ENCODE results near the gene ADAMTS13. TPM values are rescaled to one million over a fixed set of nuclear protein-coding genes. Genes with fewer than 3 reads are reported as not detected.
"Not testable (repeated sequence)": the region's sequence is repeated elsewhere in the genome, so short reads cannot be mapped to it uniquely, and the experiment has no call there.

ADAMTS13 gene
- polyA plus RNA-seq, 2 donors: 1.2 to 4.3 TPM

DNA sequence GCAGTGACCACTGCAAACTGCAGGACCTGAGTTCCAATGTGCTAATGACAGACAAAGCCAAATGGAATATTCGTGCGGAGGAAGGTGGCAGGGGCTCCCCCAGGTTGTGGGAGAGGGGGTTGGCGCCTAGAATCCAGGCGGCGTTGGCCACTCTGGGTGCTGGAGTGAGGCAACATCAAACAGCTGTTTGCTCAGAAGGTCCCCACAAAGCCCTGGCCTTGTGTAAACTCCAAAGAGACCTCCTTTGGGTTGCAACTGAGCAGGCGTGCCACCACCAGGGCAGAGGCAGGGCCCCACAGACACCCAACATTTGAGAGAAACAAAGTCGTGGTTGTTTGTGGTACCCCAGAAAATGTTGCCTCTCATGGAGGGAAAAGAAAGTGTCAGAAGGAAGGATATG lies 31.5 kb upstream of the ADAMTS13 start:
- H3K4me3 ChIP-seq (ENCODE audit: low read depth in 1 of 2, low read length in 2 of 2): no peak overlapping the region
- H3K27me3 ChIP-seq (ENCODE audit: control insufficient read depth in 1 of 2, insufficient read depth in 2 of 2, low read length in 2 of 2): no peaks in the 10 kb centered on the region
- H3K4me1 ChIP-seq (ENCODE audit: control insufficient read depth in 2 of 2, insufficient read depth in 2 of 2, low read length in 1 of 2): peaks cover 0 to 6% of the 10 kb centered on the region in 2 donors
- H3K27ac ChIP-seq (ENCODE audit: low read depth in 2 of 2, low read length in 1 of 2): no peak overlapping the region
- no peaks in the 10 kb centered on the region for H3K36me3 ChIP-seq (ENCODE audit: control insufficient read depth in 2 of 2, insufficient read depth in 2 of 2, low read length in 1 of 2)
- H3K9me3 ChIP-seq (ENCODE audit: control insufficient read depth in 2 of 2, insufficient read depth in 1 of 2, low read depth in 1 of 2, low read length in 1 of 2): peaks cover 0 to 3% of the 10 kb centered on the region in 2 donors
- 83 to 85% methylated on average over 7 of the region's 7 CpGs for WGBS, 2 donors

DNA sequence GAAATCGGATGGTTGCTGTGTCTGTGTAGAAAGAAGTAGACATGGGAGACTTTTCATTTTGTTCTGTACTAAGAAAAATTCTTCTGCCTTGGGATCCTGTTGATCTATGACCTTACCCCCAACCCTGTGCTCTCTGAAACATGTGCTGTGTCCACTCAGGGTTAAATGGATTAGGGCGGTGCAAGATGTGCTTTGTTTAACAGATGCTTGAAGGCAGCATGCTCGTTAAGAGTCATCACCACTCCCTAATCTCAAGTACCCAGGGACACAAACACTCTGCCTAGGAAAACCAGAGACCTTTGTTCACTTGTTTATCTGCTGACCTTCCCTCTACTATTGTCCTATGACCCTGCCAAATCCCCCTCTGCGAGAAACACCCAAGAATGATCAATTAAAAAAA lies 30.7 kb upstream of the ADAMTS13 start:
- not testable (repeated sequence) for H3K4me1 ChIP-seq (ENCODE audit: control insufficient read depth in 2 of 2, insufficient read depth in 2 of 2, low read length in 1 of 2); H3K27ac ChIP-seq (ENCODE audit: low read depth in 2 of 2, low read length in 1 of 2); H3K36me3 ChIP-seq (ENCODE audit: control insufficient read depth in 2 of 2, insufficient read depth in 2 of 2, low read length in 1 of 2); H3K27me3 ChIP-seq (ENCODE audit: control insufficient read depth in 1 of 2, insufficient read depth in 2 of 2, low read length in 2 of 2); H3K9me3 ChIP-seq (ENCODE audit: control insufficient read depth in 2 of 2, insufficient read depth in 1 of 2, low read depth in 1 of 2, low read length in 1 of 2); H3K4me3 ChIP-seq (ENCODE audit: low read depth in 1 of 2, low read length in 2 of 2)
- WGBS, 2 donors: 42% methylated on average over 2 of the region's 4 CpGs

DNA sequence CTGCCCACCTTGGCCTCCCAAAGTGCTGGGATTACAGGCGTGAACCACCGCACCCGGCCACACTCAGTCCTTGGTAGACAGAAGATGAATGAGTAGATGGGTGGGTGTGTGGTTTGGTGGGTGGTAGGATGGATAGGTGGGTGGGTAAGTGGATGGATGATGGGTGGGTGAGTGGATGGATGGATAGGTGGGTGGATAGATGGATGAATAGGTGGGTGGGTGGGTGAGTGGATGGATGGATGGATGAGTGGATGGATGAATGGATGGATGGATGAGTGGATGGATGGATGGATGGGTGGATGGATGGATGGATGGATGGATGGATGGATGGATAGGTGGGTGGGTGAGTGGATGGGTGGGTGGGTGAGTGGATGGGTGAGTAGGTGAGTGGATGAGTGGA lies 29.9 kb upstream of the ADAMTS13 start:
- H3K4me3 ChIP-seq (ENCODE audit: low read depth in 1 of 2, low read length in 2 of 2); H3K36me3 ChIP-seq (ENCODE audit: control insufficient read depth in 2 of 2, insufficient read depth in 2 of 2, low read length in 1 of 2); H3K4me1 ChIP-seq (ENCODE audit: control insufficient read depth in 2 of 2, insufficient read depth in 2 of 2, low read length in 1 of 2); H3K9me3 ChIP-seq (ENCODE audit: control insufficient read depth in 2 of 2, insufficient read depth in 1 of 2, low read depth in 1 of 2, low read length in 1 of 2); H3K27me3 ChIP-seq (ENCODE audit: control insufficient read depth in 1 of 2, insufficient read depth in 2 of 2, low read length in 2 of 2); H3K27ac ChIP-seq (ENCODE audit: low read depth in 2 of 2, low read length in 1 of 2): not testable (repeated sequence)
- 90 to 95% methylated on average over 3 of the region's 3 CpGs for whole genome bisulfite sequencing, 2 donors

DNA sequence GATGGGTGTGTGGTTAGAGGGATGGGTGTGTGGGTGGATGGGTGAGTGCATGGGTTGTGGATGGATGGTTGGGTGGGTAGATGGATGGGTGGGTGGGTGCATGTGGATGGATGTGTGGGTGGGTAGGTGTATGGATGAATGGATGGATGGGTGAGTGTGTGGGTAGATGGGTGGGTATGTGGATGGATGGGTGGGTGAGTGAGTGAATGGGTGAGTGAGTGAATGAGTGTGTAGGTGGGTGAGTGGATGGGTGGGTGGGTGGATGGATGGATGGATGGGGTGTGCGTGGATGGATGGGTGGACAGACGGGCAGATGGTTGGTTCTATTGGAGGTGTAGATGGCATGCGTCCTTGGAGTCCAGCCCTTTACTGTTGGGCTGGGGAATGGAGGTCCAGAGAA lies 28.8 kb upstream of the ADAMTS13 start:
- Histone ChIP-seq H3K4me3 (ENCODE audit: low read depth in 1 of 2, low read length in 2 of 2) (no peak overlapping the region), H3K4me1 (ENCODE audit: control insufficient read depth in 2 of 2, insufficient read depth in 2 of 2, low read length in 1 of 2) (peaks cover 0 to 2% of the 10 kb centered on the region in 2 donors), H3K9me3 (ENCODE audit: control insufficient read depth in 2 of 2, insufficient read depth in 1 of 2, low read depth in 1 of 2, low read length in 1 of 2) (peaks cover 0 to 3% of the 10 kb centered on the region in 2 donors), H3K36me3 (ENCODE audit: control insufficient read depth in 2 of 2, insufficient read depth in 2 of 2, low read length in 1 of 2) (no peaks in the 10 kb centered on the region), H3K27ac (ENCODE audit: low read depth in 2 of 2, low read length in 1 of 2) (no peak overlapping the region), H3K27me3 (ENCODE audit: control insufficient read depth in 1 of 2, insufficient read depth in 2 of 2, low read length in 2 of 2) (no peaks in the 10 kb centered on the region)
- WGBS, 2 donors: 84 to 88% methylated on average over 3 of the region's 3 CpGs

DNA sequence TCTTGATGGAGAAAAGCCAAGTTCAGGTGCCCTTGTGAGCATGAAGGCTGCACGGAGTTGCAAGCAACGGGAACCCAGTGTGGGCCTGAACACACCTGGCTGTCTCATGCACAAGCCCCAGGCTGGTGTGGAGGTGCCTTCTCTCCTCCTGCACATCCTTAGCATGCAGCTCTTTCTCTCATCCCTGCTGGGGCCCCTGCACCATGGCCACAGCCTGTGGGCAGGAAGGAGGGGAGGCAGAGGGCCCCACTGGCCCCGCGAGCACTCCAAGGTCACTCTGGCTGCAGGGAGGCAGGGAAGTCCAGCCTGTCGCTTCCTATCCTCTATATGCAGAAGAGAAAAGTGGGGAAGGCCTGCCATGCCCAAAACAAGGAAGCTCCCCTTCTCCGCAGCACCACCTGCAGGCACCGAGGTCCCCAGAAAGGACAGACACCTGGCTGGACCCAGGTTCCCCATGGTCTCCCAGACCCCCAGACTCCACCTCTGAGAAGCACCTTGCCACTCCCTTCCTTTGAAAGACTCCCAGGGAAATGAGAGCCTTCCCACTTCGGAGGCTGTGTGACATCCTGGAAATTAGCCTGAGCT lies 27.4 kb upstream of the ADAMTS13 start:
- Histone ChIP-seq H3K4me3 (ENCODE audit: low read depth in 1 of 2, low read length in 2 of 2) (no peak overlapping the region), H3K9me3 (ENCODE audit: control insufficient read depth in 2 of 2, insufficient read depth in 1 of 2, low read depth in 1 of 2, low read length in 1 of 2) (peaks cover 0 to 3% of the 10 kb centered on the region in 2 donors), H3K4me1 (ENCODE audit: control insufficient read depth in 2 of 2, insufficient read depth in 2 of 2, low read length in 1 of 2) (peaks cover 0 to 2% of the 10 kb centered on the region in 2 donors), H3K36me3 (ENCODE audit: control insufficient read depth in 2 of 2, insufficient read depth in 2 of 2, low read length in 1 of 2) (no peaks in the 10 kb centered on the region), H3K27me3 (ENCODE audit: control insufficient read depth in 1 of 2, insufficient read depth in 2 of 2, low read length in 2 of 2) (no peaks in the 10 kb centered on the region), H3K27ac (ENCODE audit: low read depth in 2 of 2, low read length in 1 of 2) (no peak overlapping the region)
- 32 to 36% methylated on average over 8 of the region's 8 CpGs for WGBS, 2 donors

DNA sequence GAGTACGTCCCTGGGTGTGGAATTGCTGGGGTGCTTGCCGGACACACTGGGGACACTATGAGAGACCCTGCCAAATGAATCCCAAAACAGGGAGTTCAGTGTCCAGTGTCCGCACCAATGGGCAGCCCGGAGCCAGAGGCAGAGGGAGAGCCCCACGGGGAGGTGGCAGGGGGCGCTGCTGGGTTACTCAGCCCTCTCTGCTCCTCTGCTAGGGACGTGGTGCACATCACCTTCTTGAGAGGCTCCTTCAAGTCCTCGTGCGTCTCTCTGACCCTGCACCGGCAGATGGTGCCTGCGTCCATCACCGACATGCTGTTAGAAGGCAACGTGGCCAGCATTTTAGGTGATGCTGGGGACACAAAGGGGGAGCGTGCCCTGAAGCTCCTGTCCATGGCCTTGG lies 25.2 kb upstream of the ADAMTS13 start:
- Histone ChIP-seq H3K27me3 (ENCODE audit: control insufficient read depth in 1 of 2, insufficient read depth in 2 of 2, low read length in 2 of 2) (no peaks in the 10 kb centered on the region), H3K27ac (ENCODE audit: low read depth in 2 of 2, low read length in 1 of 2) (no peak overlapping the region), H3K9me3 (ENCODE audit: control insufficient read depth in 2 of 2, insufficient read depth in 1 of 2, low read depth in 1 of 2, low read length in 1 of 2) (peaks cover 0 to 3% of the 10 kb centered on the region in 2 donors), H3K4me3 (ENCODE audit: low read depth in 1 of 2, low read length in 2 of 2) (no peak overlapping the region), H3K36me3 (ENCODE audit: control insufficient read depth in 2 of 2, insufficient read depth in 2 of 2, low read length in 1 of 2) (peaks cover 0 to 6% of the 10 kb centered on the region in 2 donors), H3K4me1 (ENCODE audit: control insufficient read depth in 2 of 2, insufficient read depth in 2 of 2, low read length in 1 of 2) (peaks cover 0 to 5% of the 10 kb centered on the region in 2 donors)
- 32 to 33% methylated on average over 14 of the region's 14 CpGs for WGBS, 2 donors

DNA sequence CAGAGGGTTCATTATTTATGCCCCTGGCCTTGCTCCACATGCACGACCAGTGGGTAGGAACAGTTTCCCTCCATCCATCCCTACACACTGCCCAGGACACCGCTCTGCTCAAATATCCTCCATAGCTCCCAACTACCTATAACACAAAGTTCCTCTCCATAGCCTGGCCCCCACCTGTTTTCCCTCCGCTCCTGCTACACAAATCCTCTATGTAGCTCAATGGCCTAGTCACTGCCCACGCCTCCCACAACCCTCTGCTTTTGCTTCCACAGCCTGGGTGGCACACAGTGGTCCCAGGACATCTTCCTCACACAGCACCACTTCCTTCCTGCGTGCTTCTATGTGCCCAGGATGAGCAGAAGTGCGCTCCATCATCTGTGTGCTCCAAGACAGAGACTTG lies 24.8 kb upstream of the ADAMTS13 start:
- WGBS, 2 donors: 73 to 76% methylated on average over 6 of the region's 6 CpGs
- Histone ChIP-seq H3K9me3 (ENCODE audit: control insufficient read depth in 2 of 2, insufficient read depth in 1 of 2, low read depth in 1 of 2, low read length in 1 of 2) (peaks cover 0 to 3% of the 10 kb centered on the region in 2 donors), H3K36me3 (ENCODE audit: control insufficient read depth in 2 of 2, insufficient read depth in 2 of 2, low read length in 1 of 2) (peaks cover 0 to 6% of the 10 kb centered on the region in 2 donors), H3K27ac (ENCODE audit: low read depth in 2 of 2, low read length in 1 of 2) (no peak overlapping the region), H3K4me3 (ENCODE audit: low read depth in 1 of 2, low read length in 2 of 2) (no peak overlapping the region), H3K4me1 (ENCODE audit: control insufficient read depth in 2 of 2, insufficient read depth in 2 of 2, low read length in 1 of 2) (peaks cover 0 to 5% of the 10 kb centered on the region in 2 donors), H3K27me3 (ENCODE audit: control insufficient read depth in 1 of 2, insufficient read depth in 2 of 2, low read length in 2 of 2) (no peaks in the 10 kb centered on the region)

DNA sequence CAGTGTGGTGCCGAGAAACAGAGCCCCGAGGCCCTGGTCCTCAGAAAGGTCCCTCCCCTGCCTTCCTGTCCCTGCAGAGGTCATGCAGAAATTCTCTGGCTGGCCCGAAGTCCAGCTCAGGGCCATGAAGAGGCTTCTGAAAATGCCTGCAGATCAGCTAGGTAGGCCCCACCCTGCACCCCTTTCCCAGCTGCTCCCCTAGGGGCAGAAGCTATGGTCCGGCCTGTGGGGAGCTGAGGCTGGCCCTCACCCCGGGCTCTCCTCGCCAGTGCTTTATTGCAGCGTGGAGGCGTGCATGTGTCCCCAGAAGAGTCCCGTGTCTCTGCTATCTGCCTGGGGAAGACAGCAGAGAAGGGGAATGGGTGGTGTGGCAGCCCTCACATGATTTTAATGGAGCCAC lies 24.3 kb upstream of the ADAMTS13 start:
- Histone ChIP-seq H3K4me1 (ENCODE audit: control insufficient read depth in 2 of 2, insufficient read depth in 2 of 2, low read length in 1 of 2) (peaks cover 0 to 5% of the 10 kb centered on the region in 2 donors), H3K27me3 (ENCODE audit: control insufficient read depth in 1 of 2, insufficient read depth in 2 of 2, low read length in 2 of 2) (no peaks in the 10 kb centered on the region)
- 56 to 67% methylated on average over 9 of the region's 9 CpGs for WGBS, 2 donors

DNA sequence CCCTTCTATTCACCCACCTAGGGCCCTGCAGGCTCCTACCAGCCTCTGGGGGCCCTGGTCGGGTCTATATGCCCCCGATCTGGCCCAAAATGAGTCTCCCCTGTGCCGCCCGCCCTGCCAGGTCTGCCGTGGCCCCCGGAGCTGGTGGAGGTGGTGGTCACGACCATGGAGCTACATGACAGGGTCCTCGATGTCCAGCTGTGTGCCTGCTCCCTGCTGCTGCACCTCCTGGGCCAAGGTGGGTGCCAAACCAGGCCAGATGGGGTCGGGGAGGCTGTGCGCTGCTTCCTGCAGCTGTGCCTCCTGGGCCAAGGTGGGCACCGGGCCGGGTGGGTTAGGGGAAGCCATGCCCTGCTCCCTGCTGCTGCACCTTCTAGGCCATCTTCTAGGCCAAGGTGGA lies 21.9 kb upstream of the ADAMTS13 start:
- Histone ChIP-seq H3K4me1 (ENCODE audit: control insufficient read depth in 2 of 2, insufficient read depth in 2 of 2, low read length in 1 of 2) (peaks cover 0 to 2% of the 10 kb centered on the region in 2 donors), H3K36me3 (ENCODE audit: control insufficient read depth in 2 of 2, insufficient read depth in 2 of 2, low read length in 1 of 2) (peaks cover 5 to 23% of the 10 kb centered on the region in 2 donors), H3K4me3 (ENCODE audit: low read depth in 1 of 2, low read length in 2 of 2) (no peak overlapping the region), H3K27me3 (ENCODE audit: control insufficient read depth in 1 of 2, insufficient read depth in 2 of 2, low read length in 2 of 2) (no peaks in the 10 kb centered on the region), H3K9me3 (ENCODE audit: control insufficient read depth in 2 of 2, insufficient read depth in 1 of 2, low read depth in 1 of 2, low read length in 1 of 2) (no peaks in the 10 kb centered on the region), H3K27ac (ENCODE audit: low read depth in 2 of 2, low read length in 1 of 2) (no peak overlapping the region)
- 89 to 90% methylated on average over 12 of the region's 12 CpGs for WGBS, 2 donors

More for the DNA sequence above, 24.3 kb upstream of the ADAMTS13 start:
- H3K36me3 ChIP-seq (ENCODE audit: control insufficient read depth in 2 of 2, insufficient read depth in 2 of 2, low read length in 1 of 2): peaks cover 0 to 10% of the 10 kb centered on the region in 2 donors
- H3K27ac ChIP-seq (ENCODE audit: low read depth in 2 of 2, low read length in 1 of 2): no peak overlapping the region
- H3K4me3 ChIP-seq (ENCODE audit: low read depth in 1 of 2, low read length in 2 of 2): no peak overlapping the region
- H3K9me3 ChIP-seq (ENCODE audit: control insufficient read depth in 2 of 2, insufficient read depth in 1 of 2, low read depth in 1 of 2, low read length in 1 of 2): peaks cover 0 to 3% of the 10 kb centered on the region in 2 donors

DNA sequence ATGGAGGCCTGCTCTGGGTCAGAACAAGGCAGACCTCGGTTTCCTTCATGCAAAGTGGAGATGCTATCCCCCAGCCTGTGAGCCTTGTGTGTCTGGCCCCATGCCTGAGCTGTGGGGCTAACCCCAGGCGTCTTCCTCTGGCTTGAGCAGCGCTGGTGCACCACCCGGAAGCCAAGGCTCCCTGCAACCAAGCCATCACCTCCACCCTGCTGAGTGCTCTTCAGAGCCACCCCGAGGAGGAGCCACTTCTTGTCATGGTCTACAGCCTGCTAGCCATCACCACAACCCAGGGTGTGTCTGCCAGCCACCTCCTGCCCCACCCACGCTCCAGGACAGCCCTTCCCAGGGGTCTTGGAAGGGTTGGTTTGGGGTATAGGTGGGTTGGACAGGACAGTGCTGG lies 20.6 kb upstream of the ADAMTS13 start:
- H3K27ac ChIP-seq (ENCODE audit: low read depth in 2 of 2, low read length in 1 of 2): no peak overlapping the region
- WGBS, 2 donors: 71 to 85% methylated on average over 6 of the region's 6 CpGs
- H3K9me3 ChIP-seq (ENCODE audit: control insufficient read depth in 2 of 2, insufficient read depth in 1 of 2, low read depth in 1 of 2, low read length in 1 of 2): no peaks in the 10 kb centered on the region
- peaks cover 5 to 29% of the 10 kb centered on the region in 2 donors for H3K36me3 ChIP-seq (ENCODE audit: control insufficient read depth in 2 of 2, insufficient read depth in 2 of 2, low read length in 1 of 2)
- no peak overlapping the region for H3K4me3 ChIP-seq (ENCODE audit: low read depth in 1 of 2, low read length in 2 of 2)
- H3K27me3 ChIP-seq (ENCODE audit: control insufficient read depth in 1 of 2, insufficient read depth in 2 of 2, low read length in 2 of 2): no peaks in the 10 kb centered on the region
- H3K4me1 ChIP-seq (ENCODE audit: control insufficient read depth in 2 of 2, insufficient read depth in 2 of 2, low read length in 1 of 2): peaks cover 0 to 4% of the 10 kb centered on the region in 2 donors

All from esophagus (tissue), 2 donors.